ENCODE measurements around the gene AMACR. TPM values are rescaled to one million over a fixed set of nuclear protein-coding genes. Genes with fewer than 3 reads are reported as not detected.

Gene AMACR
- total RNA-seq, 1 donor from 2014 or later = 6.0 TPM

Other genes starting within 250 kb of the AMACR start
- not detected in 2 replicates for gene ADAMTS12, start 116.1 kb downstream of the AMACR start, total RNA-seq
- not detected in 2 replicates for gene RXFP3, start 71.7 kb downstream of the AMACR start, total RNA-seq
- gene SLC45A2, start 23.4 kb downstream of the AMACR start, total RNA-seq = not detected in 2 replicates
- gene C1QTNF3, start 35.2 kb upstream of the AMACR start, total RNA-seq = 4.9 and 7.7 TPM in 2 replicates

Data from activated B cell treated with CpG ODN at 0.5 μM for 24 hours (primary cell).